NCI-H187 treated with DMSO at 0.1 percent for 48 hours (cell line): ENCODE results near the gene APOL6.
"Not testable (repeated sequence)": the region's sequence is repeated elsewhere in the genome, so short reads cannot be mapped to it uniquely, and the experiment has no call there.

ENCODE experiments used
- DNase-seq: peaks from one replicate; lab custom pipeline; 2025; lab: John Stamatoyannopoulos, UW

APOL6 gene

GRCh38 chr22:35618427-35619223 is 29.6 kb upstream of the APOL6 start:
- no peak for DNase-seq

- no peak for DNase-seq
Measured at GRCh38 chr22:35619336-35620094, 28.7 kb upstream of the APOL6 start.

- no peak for DNase-seq
Measured at GRCh38 chr22:35620624-35621251, 27.5 kb upstream of the APOL6 start.

GRCh38 chr22:35621451-35621850 is 26.8 kb upstream of the APOL6 start:
- DNase-seq, result no peak

- peak; percentile 20 for DNase-seq
Measured at GRCh38 chr22:35622191-35622913, 25.9 kb upstream of the APOL6 start.

GRCh38 chr22:35623885-35624284 is 24.4 kb upstream of the APOL6 start:
- not testable (repeated sequence) for DNase-seq

- no peak for DNase-seq
Measured at GRCh38 chr22:35624547-35624946, 23.7 kb upstream of the APOL6 start.

- DNase-seq, result no peak
Measured at GRCh38 chr22:35625763-35626432, 22.3 kb upstream of the APOL6 start.

GRCh38 chr22:35627267-35628041 is 20.8 kb upstream of the APOL6 start:
- DNase-seq, result no peak

GRCh38 chr22:35628732-35629131 is 19.5 kb upstream of the APOL6 start:
- no peak for DNase-seq

GRCh38 chr22:35629406-35630216 is 18.6 kb upstream of the APOL6 start:
- DNase-seq, result no peak

- no peak for DNase-seq
Measured at GRCh38 chr22:35630387-35630793, 17.9 kb upstream of the APOL6 start.

- DNase-seq, result no peak
Measured at GRCh38 chr22:35630891-35631290, 17.4 kb upstream of the APOL6 start.

- DNase-seq, result no peak
Measured at GRCh38 chr22:35631597-35631996, 16.6 kb upstream of the APOL6 start.

GRCh38 chr22:35632935-35633334 is 15.3 kb upstream of the APOL6 start:
- DNase-seq, result no peak

- DNase-seq, result no peak
Measured at GRCh38 chr22:35633520-35633919, 14.7 kb upstream of the APOL6 start.

- no peak for DNase-seq
Measured at GRCh38 chr22:35634015-35634414, 14.2 kb upstream of the APOL6 start.

- DNase-seq, result no peak
Measured at GRCh38 chr22:35634943-35635540, 13.2 kb upstream of the APOL6 start.

GRCh38 chr22:35637254-35637653 is 11.0 kb upstream of the APOL6 start:
- DNase-seq, result no peak

- DNase-seq, result no peak
Measured at GRCh38 chr22:35638001-35638400, 10.2 kb upstream of the APOL6 start.
